NCI-H460 (cell line): ENCODE measurements around the gene EGR1. TPM values are rescaled to one million over a fixed set of nuclear protein-coding genes. Genes with fewer than 3 reads are reported as not detected.

Experiments used
- DNase-seq: peaks from one replicate; pipeline ENCODE4 v3.0.0-alpha.2; 2016; ENCODE audit warnings: low read depth; ENCODE audit errors: extremely low read depth
- total RNA-seq: library from RNA; depleted of rRNA; stranded (reverse); fragments of >200 nt; shearing (Covaris generic); gene quantifications from 2 replicates; pipeline ENCODE4 v1.2.3, GENCODE V29; 2014

Gene EGR1
- total RNA-seq, 1 experiment from 2014 or later, result 9.2 TPM

GRCh38 chr5:138452720-138453119 lies 12.6 kb upstream of the EGR1 start:
- DNase-seq, result no peak

GRCh38 chr5:138453590-138453989 lies 11.7 kb upstream of the EGR1 start:
- no peak for DNase-seq

- no peak for DNase-seq
Measured at GRCh38 chr5:138454121-138454520, 11.2 kb upstream of the EGR1 start.

GRCh38 chr5:138455232-138455930 lies 9.9 kb upstream of the EGR1 start:
- no peak for DNase-seq

- no peak for DNase-seq
Measured at GRCh38 chr5:138457531-138458275, 7.6 kb upstream of the EGR1 start.

- DNase-seq, result no peak
Measured at GRCh38 chr5:138458384-138458783, 6.9 kb upstream of the EGR1 start.

- DNase-seq, result no peak
Measured at GRCh38 chr5:138458856-138459255, 6.4 kb upstream of the EGR1 start.

GRCh38 chr5:138459311-138459933 lies 5.9 kb upstream of the EGR1 start:
- DNase-seq, result no peak

GRCh38 chr5:138460032-138460693 lies 5.1 kb upstream of the EGR1 start:
- DNase-seq, result no peak

GRCh38 chr5:138461343-138462125 lies 3.7 kb upstream of the EGR1 start:
- no peak for DNase-seq

- no peak for DNase-seq
Measured at GRCh38 chr5:138463419-138464007, 1.8 kb upstream of the EGR1 start.

GRCh38 chr5:138464008-138464387 lies 1.3 kb upstream of the EGR1 start:
- DNase-seq, result peak; percentile 96

GRCh38 chr5:138464388-138465260 lies 655 bp upstream of the EGR1 start:
- DNase-seq, result peak; percentile 99

- no peak for DNase-seq
Measured at GRCh38 chr5:138466125-138466899, 1.0 kb downstream of the EGR1 start.

GRCh38 chr5:138466900-138467710 lies 1.8 kb downstream of the EGR1 start:
- DNase-seq, result no peak

GRCh38 chr5:138467711-138468132 lies 2.4 kb downstream of the EGR1 start:
- DNase-seq, result peak; percentile 36

GRCh38 chr5:138468133-138468965 lies 3.1 kb downstream of the EGR1 start:
- no peak for DNase-seq
